ENCODE measurements around the gene JAKMIP1. TPM values are rescaled to one million over a fixed set of nuclear protein-coding genes. Genes with fewer than 3 reads are reported as not detected.

JAKMIP1 gene
- not detected in 2 replicates for total RNA-seq

DNA sequence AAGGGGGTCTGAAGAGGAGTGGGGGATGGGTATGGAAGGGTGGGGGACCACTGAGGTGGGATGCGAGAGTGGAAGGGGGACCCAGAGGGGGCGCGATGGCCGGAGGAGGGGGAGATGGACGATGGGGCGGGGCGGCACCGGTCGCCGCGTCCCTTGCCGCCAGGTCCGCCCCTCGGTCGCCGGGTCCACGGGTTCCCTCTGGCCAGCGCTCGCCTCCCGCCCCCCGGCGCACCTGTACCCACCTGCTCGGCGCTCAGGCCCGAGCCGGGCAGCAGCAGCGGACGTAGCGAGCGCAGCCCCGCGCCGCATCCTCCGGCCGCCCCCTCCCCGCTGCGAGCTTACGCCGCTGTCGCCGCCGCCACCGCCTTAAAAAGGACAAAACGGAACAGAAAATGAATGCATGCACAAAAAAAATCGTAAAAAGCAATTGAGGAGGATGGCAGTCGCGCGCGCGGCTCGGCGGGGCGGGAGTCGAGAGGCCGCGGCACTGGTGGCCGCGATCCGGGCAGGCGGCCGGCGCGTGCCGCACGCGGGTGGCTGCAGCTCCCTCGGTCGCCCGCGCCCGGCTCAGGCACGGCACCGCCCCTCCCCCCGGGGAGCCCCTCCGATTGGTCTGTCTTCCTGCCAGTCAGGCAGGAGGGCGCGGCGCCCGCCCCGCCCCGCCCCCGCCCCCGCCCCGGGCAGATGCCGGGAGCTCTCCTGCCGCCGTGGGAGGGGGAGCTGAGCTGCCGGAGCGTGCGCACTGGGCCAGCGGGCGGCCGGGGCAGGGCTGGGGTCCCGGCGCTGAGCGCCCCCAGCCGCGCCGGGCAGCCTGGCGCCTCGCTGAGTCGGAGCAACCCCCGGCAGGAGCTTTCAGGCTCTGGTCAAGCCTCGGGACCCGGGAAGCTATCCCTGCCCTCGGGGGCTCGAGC, at the start of gene JAKMIP1:
Gene JAKMIP1 (minus strand): TSS at position 539 of the 911 bp plus-strand sequence. CDS start 87,699 bp downstream, outside the sequence.

DNA sequence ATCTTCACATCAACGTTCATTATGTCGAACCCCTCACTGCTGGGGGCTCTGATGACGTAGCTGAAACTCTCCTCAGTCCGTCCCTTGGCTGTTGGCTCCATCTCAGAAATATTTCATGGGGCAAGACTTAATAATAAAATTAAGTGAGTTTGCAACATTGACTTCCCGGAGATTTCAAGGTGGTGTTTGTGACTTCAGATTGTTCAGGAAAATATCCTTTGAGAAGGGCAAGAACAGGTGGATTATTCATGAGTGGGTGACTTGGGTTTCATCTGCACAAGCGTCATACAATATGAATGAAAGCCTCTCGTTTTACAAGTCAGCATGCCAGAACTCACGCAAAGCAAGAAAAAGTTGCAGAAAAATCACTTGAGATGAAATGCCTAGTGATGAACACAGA, 182.0 kb downstream of the JAKMIP1 start, which contains the start of gene C4orf50:
Gene C4orf50 (minus strand): TSS at position 101 of the 400 bp plus-strand sequence.

Other genes with a start within 250 kb of the JAKMIP1 start
- under 0.01 TPM in 1 of 2 replicates, not detected in the other for gene C4orf50, start 182.1 kb downstream of the JAKMIP1 start, total RNA-seq
- gene WFS1, start 69.3 kb upstream of the JAKMIP1 start, total RNA-seq, result 15.7 and 21.6 TPM in 2 replicates